ENCODE results near the gene ATP6V0A1. TPM values are rescaled to one million over a fixed set of nuclear protein-coding genes. Genes with fewer than 3 reads are reported as not detected.
A peak's percentile ranks its signal among the peaks of the same experiment; 100 is the strongest.
"Not testable (repeated sequence)": the region's sequence is repeated elsewhere in the genome, so short reads cannot be mapped to it uniquely, and the experiment has no call there.

The ATP6V0A1 gene
- total and polyA plus RNA-seq, 8 donors, result 22.8 to 55.9 (median 33.2) TPM

DNA sequence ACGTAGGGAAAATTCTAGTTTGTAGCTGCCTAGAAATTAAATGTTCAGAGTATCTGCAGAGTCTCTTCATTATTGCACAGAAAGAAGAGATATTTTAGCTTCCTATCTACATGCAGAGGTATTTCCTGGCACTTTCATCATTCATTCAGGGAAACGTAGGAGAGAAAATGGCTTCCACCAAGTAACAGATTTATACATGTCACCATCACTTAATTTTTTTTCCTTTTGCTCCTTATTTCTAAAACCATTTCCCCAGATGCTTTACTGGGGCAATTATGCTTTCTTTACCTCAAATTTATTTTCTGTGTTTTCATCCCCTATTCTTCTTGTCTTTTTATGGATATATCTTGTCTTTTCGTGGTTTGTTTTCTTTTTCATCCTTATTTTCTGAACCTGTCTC is 18.5 kb downstream of the ATP6V0A1 start:
- intact Hi-C loops (cut with DNase I), result no loop called here
- peaks cover 3 to 32% (median 16%) of the 10 kb centered on the region in 3 donors for H3K36me3 ChIP-seq
- no peaks in the 10 kb centered on the region for H3K27me3 ChIP-seq
- ATAC-seq, result no peak
- DNase-seq, result no peak
- peaks cover 5 to 11% (median 6%) of the 10 kb centered on the region in 3 donors for H3K4me1 ChIP-seq
- H3K27ac ChIP-seq, result no peak overlapping the region
- no peak for TF ChIP-seq CTCF (IDR thresholded peaks at IDR 0.05)
- 90 to 93% methylated on average over 3 of the region's 3 CpGs for WGBS, 2 donors
- H3K9me3 ChIP-seq, result no peaks in the 10 kb centered on the region
- no peak overlapping the region for H3K4me3 ChIP-seq
- no peak for FAIRE-seq

DNA sequence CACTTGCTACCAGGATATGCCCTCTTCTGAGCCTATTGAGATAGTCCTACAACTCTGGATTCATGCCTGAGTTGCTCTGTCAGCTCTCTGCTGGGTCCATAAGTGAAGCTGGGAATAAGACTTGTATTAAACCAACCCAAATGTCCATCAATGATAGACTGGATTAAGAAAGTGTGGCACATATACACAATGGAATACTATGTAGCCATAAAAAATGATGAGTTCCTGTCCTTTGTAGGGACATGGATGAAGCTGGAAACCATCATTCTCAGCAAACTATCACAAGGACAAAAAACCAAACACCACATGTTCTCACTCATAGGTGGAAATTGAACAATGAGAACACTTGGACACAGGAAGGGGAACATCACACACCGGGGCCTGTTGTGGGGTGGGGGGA is 19.1 kb downstream of the ATP6V0A1 start:
- Histone ChIP-seq H3K36me3 (peaks cover 3 to 39% (median 13%) of the 10 kb centered on the region in 3 donors), H3K4me1 (peaks cover 5 to 11% (median 6%) of the 10 kb centered on the region in 3 donors)
- H3K27ac ChIP-seq; DNase-seq; FAIRE-seq; H3K27me3 ChIP-seq; H3K9me3 ChIP-seq; intact Hi-C loops (cut with DNase I); H3K4me3 ChIP-seq; ATAC-seq: not testable (repeated sequence)
- 83% methylated on average over 1 of the region's 1 CpG; no CpG with 5 or more reads in 1 of the 2 donors for WGBS, 2 donors

GRCh38 chr17:42484304-42484703 is 25.6 kb downstream of the ATP6V0A1 start:
- Histone ChIP-seq H3K4me1 (no peaks in the 10 kb centered on the region), H3K36me3 (peaks cover 0 to 74% (median 19%) of the 10 kb centered on the region in 3 donors), H3K27me3 (no peaks in the 10 kb centered on the region), H3K27ac (no peak overlapping the region), H3K4me3 (no peak overlapping the region), H3K9me3 (no peaks in the 10 kb centered on the region)
- intact Hi-C loops (cut with DNase I), result no loop called here
- no peak for DNase-seq
- ATAC-seq, result peak in 2 of 4 donors; percentile 28 to 35
- WGBS, 2 donors, result 88% methylated on average over 7 of the region's 7 CpGs
- FAIRE-seq, result no peak
- no peak for TF ChIP-seq CTCF (IDR thresholded peaks at IDR 0.05)

GRCh38 chr17:42485680-42486079 is 27.0 kb downstream of the ATP6V0A1 start:
- no peak for DNase-seq
- ATAC-seq, result no peak
- Histone ChIP-seq H3K4me1 (no peaks in the 10 kb centered on the region), H3K4me3 (no peak overlapping the region), H3K27ac (no peak overlapping the region), H3K27me3 (no peaks in the 10 kb centered on the region), H3K36me3 (peaks cover 0 to 79% (median 16%) of the 10 kb centered on the region in 3 donors), H3K9me3 (no peaks in the 10 kb centered on the region)
- FAIRE-seq, result no peak
- intact Hi-C loops (cut with DNase I), result no loop called here
- no peak for TF ChIP-seq CTCF (IDR thresholded peaks at IDR 0.05)

DNA sequence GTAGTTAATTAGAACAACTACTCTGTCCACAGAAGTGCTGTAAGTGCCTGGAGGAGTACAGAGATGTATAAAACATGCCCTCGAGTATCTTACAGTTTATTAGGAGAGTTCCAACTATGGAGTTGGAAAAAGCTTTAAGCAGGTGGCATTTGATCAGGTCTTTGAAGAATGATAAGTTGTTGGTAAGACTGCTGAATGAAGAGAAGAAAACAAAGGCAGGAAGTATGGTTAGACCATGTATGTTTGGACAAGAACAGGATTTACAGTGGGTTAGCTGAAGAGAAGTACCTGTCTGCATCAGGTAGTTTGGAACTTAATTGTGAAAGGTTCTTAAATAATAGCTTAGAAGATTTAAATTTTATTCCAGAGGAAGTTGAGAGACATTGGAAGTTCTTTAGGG is 29.4 kb downstream of the ATP6V0A1 start:
- DNase-seq (no peak), FAIRE-seq (no peak), ATAC-seq (no peak)
- Histone ChIP-seq H3K4me3 (no peak overlapping the region), H3K36me3 (peaks cover 0 to 66% (median 19%) of the 10 kb centered on the region in 3 donors), H3K9me3 (no peaks in the 10 kb centered on the region), H3K27me3 (no peaks in the 10 kb centered on the region), H3K4me1 (no peaks in the 10 kb centered on the region), H3K27ac (no peak overlapping the region)
- 76 to 85% methylated on average over 1 of the region's 1 CpG for WGBS, 2 donors
- TF ChIP-seq CTCF (IDR thresholded peaks at IDR 0.05), result no peak
- intact Hi-C loops (cut with DNase I), result no loop called here

All from pancreas (tissue), 10 donors.